Activated T-cell treated with anti-CD3 and anti-CD28 coated beads, Interleukin-2, amount 50 U/mL, for 1 hour (primary cell): ENCODE data around the gene SLC43A1.
"Not testable (repeated sequence)": the region's sequence is repeated elsewhere in the genome, so short reads cannot be mapped to it uniquely, and the experiment has no call there.

Experiments
- DNase-seq: peaks from one replicate; pipeline ENCODE4 v3.0.0-alpha.2; 2020

Gene SLC43A1

GRCh38 chr11:57460022-57460757, 55.3 kb downstream of the SLC43A1 start, which contains the start of gene RTN4RL2:
RTN4RL2 (plus strand) TSS chr11:57460528; CDS start chr11:57460866, 338 bp downstream.
- DNase-seq = peak; percentile 50

GRCh38 chr11:57459164-57460021, 56.1 kb downstream of the SLC43A1 start:
- DNase-seq = peak; percentile 53

DNA sequence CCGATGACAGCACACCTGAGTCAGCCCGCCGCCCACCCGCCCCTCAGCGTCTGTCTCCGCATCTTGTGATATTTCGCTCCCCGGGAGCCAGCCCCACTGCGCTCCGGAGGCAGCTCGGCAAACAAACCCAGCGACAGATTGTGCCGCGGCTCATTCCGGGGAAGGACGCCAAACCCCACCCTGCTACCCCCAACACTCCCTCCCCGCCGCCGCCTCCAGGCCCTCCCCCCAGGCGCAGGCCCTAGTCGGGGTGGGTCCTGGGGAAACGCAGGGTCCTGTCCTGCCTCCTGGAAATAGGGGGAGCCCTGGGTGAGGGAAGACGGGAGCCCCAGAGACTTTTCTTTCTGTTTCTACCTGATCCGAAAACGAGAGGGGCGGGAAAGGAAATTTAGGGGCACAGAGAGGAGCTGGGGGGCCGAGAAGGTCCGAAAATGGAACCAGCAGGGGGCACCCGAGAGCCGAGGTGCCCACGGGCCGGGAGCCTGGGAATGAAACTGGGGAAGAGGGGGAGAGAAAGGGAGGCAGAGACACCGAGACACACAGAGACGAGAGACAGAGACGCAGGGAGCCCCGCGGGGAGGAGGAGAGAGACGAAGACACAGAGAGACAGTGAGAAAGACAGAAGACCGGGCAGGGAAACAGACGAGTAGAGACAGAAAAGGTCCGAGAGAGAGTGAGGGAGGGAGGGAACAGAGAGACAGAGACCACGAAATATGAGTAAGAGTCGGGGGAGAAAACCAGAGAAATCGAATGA, 56.9 kb downstream of the SLC43A1 start:
- peak; percentile 61 for DNase-seq

GRCh38 chr11:57458060-57458409, 57.5 kb downstream of the SLC43A1 start:
- no peak for DNase-seq

GRCh38 chr11:57457643-57458023, 57.9 kb downstream of the SLC43A1 start:
- no peak for DNase-seq

DNA sequence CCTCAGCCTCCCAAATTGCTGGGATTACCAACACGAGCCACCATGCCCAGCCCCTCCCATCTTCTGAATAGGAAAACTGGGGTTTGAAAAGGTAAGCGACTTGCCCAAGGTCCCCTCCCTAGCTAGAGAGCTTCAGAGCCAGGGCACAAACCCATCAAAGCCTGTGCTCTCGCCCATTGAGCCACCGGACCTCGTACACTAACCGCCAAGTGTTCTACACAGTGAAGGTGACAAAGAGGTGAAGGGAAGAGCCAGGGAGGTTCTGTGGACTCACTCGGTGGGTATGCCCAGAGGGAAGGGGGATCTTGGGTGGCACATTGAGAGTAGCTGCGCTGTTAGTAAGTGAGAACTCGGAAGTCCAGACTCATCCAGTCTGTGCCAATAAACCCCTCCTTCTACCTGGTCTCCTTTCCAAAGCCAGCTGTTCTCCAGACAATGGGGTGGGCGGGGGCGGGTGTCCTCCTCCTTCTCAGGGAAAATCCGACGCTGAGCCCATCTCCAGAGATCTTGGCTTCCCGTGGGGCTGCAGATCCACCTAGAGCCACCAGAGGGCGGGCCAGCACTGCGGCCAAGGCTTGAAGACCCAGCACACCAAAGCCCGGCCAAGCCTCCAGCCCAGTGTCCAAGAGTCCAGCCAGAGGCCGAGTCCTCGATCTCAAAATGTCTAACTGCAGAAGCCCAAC, 58.4 kb downstream of the SLC43A1 start:
- peak; percentile 79 for DNase-seq

GRCh38 chr11:57453543-57454177, 61.8 kb downstream of the SLC43A1 start:
- no peak for DNase-seq

GRCh38 chr11:57446055-57446454, 69.4 kb downstream of the SLC43A1 start:
- DNase-seq = no peak

DNA sequence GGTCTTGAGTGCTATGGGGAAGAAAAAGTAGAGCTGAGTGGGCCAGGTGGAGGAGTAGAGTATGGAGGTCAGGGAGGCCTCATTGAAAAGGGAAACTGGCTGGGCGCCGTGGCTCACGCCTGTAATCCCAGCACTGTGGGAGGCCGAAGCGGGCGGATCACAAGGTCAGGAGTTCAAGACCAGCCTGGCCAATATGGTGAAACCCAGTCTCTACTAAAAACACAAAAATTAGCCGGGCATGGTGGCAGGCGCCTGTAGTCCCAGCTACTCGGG, 70.4 kb downstream of the SLC43A1 start:
- DNase-seq = not testable (repeated sequence)

DNA sequence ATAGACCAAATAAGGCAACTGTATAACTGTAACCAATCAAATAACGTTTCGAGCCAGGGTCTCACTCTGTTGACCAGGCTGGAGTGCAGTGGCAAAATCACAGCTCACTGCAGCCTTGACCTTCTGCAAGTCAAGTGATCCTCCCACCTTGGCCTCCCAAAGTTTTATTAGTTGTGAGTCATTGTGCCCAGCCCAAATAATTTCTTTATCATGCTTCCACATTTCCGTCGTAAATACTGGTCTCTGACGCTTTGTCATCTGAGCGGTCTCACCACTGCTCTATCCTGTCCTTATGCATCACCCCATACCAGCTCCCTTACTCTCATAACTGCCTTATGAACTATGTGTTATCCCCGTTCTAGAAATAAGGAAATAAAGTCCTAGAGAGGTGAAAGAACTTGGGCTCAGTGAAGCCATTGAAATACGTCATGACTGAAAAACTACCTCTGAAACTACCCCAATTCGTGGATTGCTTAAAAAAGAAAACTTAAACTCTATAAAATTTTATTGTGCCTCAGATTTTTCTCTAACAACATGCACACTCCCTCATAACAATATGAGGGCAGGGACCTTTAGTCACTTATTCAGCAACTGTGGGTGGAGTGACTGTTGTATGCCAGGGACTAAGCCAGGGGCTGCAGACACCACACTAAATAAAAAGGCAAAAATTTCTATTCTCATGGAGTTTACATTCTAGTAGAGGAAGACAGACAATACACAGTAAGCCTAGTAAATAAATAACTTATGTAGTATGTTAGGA, 71.0 kb downstream of the SLC43A1 start:
- DNase-seq = no peak

DNA sequence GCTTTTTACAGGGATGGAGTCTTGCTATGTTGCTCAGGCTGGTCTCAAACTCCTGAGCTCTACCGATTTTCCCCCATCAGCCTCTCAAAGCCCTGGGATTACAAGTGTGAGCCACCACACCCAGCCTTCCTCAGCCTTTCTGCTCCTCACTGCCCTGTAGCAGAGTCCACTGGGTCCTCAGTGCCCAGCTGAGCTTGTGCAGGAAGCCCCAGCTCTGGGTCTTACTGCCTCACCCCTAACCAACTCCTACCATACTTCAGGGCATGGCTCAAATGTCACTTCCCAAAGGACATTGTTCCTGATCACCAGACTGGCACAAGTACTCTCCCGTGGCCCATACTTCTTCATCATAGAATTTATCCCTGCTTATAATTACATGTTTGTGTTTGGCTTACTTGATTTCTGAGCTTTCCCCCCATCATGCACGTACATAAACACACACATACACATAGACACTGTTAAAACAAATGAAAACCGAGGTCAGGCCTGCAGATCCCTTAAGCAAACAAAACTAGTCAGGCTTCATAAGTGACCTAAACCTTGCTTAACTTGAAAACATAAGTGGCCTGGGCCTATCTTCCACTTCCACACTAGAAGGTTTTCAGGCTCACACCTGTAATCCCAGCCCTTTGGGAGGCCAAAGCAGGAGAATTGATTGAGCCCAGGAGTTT, 74.6 kb downstream of the SLC43A1 start:
- DNase-seq = no peak

DNA sequence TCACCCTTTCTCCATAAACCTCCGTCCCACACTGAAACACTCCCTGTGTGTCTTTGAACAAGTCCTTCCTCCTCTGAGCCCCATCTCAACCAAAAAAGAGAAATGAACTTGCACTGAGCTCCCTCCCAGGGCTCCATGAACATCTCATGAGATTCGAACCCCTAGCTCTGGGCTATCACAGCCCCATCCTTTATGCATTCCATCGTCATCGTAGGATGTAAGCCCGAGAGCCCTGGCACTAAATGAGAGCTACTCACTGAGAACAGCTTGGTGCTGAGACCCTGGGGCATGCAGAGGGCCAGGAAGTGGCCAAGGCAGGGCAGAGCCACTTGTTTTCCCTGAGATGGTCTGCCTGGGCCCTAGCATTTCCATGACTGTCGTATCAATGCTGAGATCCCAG, 75.7 kb downstream of the SLC43A1 start:
- DNase-seq = no peak

DNA sequence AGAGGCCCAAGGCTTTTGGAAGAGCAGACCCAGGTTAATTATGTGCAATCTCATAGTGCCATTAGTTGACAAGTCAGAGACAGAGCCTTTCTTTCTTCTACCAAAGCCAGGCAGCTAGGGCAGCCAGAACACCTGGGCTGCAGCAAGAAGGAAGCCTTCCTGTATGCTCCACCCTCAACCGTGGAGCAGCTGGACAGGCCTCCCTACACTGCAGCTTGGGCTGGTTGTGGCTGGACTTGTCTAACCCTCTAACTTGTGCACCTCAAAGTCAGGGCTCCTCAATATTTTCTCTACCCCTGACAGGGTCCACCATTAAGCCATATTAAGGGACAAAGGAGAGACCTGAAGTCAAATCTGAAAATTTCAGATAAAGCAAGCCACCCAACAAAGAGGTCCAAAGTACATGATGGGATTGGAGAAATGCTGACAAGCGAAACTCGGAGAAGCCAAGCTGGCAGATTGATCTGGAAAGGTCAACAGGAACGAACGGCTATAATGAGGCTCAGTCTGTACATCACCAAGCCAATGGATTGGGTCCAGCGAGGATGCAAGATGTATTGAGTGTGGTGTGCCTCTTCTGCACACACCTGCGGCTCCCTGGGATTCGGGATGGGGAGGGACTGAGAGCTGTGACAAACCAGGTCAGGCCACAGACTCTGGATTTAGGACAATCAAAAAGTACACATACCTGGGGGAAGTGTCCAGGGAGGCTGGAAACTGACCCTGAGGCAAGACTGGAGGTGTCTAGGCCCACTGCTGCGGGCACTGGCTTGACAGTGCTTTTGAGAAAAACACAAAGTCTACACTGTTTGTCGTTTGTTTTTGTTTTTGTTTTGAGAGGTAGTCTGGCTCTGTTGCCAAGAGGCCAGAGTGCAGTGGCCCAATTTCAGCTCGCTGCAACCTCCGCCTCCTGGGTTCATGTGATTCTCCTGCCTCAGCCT, 76.9 kb downstream of the SLC43A1 start:
- no peak for DNase-seq

GRCh38 chr11:57436031-57436430, 79.5 kb downstream of the SLC43A1 start:
- DNase-seq = no peak

DNA sequence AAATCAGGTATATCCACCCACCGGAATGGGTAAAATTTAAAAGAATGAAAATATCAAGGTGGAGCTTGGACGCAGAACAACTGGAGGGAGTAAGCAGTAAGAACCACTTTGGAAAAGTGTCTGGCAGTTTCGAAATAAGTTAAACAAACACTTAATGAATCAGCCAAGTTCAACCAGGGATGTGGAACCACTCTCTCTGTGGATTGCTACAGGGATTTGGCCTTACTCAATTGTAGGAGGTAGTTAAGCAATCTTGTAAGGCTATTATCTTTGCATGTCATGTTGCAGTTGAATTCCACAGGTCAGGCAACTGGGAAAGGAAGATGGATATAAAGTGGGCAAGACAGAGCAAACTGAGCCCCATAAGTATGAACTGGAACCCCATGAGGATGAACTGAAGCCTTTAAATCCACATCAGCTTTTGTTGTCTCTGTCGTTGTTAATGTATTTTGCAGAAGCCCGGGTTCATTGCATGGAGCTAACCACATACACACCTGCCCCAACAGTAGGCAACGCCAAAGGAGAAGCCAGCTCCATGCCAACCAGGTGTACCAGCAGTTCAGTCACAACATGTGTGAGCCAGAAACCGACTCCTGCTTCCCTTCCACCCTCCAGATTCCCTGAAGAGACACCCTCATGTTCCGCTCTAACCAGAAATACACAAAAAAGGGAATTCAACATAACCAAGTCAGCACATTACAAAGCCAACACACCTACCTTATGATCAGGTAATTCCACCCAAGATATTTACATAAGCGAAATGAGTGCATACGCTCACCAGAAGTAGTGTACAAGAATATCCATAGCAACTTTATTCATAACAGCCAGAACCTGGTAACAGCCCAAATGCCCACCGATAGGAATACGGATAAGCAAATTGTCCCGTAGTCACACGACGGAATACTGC, 80.6 kb downstream of the SLC43A1 start:
- DNase-seq = no peak
